Stimulated activated CD4-positive, alpha-beta T cell treated with anti-CD3 and anti-CD28 coated beads, Interleukin-1b, Interleukin-23, amount 100 ng/mL, for 1 hour (primary cell): Measurements from ENCODE around the gene SF3B1.

Experiments
- DNase-seq, 2 donors: peaks; one replicate each; pipeline ENCODE4 v3.0.0-alpha.2; 2020; ENCODE audit warnings: low read depth in 2 of 2

Gene SF3B1

DNA sequence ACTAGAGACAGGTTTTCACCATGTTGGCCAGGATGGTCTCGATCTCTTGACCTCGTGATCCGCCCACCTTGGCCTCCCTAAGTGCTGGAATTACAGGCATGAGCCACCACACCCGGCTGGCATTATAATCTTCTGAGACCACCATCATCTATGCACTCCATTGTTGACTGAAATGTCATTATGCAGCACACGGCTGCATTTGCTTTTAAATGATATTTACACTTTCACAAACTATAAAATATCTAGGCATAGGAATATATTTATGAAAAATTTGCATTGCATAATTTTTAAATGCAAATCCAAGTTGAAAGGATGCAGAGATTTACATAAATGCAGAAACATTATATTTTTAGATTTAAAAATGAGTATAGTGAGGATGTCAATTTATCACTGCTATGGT is 94.2 kb downstream of the SF3B1 start:
- DNase-seq = no peak
